H9 (cell line): ENCODE measurements around the gene SNTG2. TPM values are rescaled to one million over a fixed set of nuclear protein-coding genes. Genes with fewer than 3 reads are reported as not detected.

Experiments
- DNase-seq: peaks from one replicate; pipeline ENCODE4 v3.0.0-alpha.2; 2017
- H2AFZ ChIP-seq: one replicate; pipeline ENCODE4 v1.6.1; 2013; ENCODE audit warnings: mild to moderate bottlenecking, low read length, control low read depth, moderate library complexity
- H2AK5ac ChIP-seq: 2 replicates; pipeline ENCODE4 v1.6.1; 2013; ENCODE audit warnings: low read length, control low read depth, mixed read lengths; ENCODE audit not compliant: insufficient read length
- H2BK120ac ChIP-seq: one replicate; pipeline ENCODE4 v1.6.1; 2013; ENCODE audit warnings: low read depth, mild to moderate bottlenecking, low read length, control low read depth, inconsistent platforms; ENCODE audit not compliant: poor library complexity, severe bottlenecking
- H2BK12ac ChIP-seq: 2 replicates; pipeline ENCODE4 v1.6.1; 2013; ENCODE audit warnings: low read length, control low read depth, mixed read lengths, low read depth; ENCODE audit not compliant: insufficient read length
- H2BK15ac ChIP-seq: 2 replicates; pipeline ENCODE4 v1.6.1; 2013; ENCODE audit warnings: low read depth, low read length, control low read depth
- H2BK20ac ChIP-seq: one replicate; pipeline ENCODE4 v1.6.1; 2013; ENCODE audit warnings: low read depth, mild to moderate bottlenecking, low read length, control low read depth, inconsistent platforms; ENCODE audit not compliant: poor library complexity, severe bottlenecking
- H2BK5ac ChIP-seq: 2 replicates; pipeline ENCODE4 v1.6.1; 2013; ENCODE audit warnings: low read length, control low read depth, mixed read lengths; ENCODE audit not compliant: insufficient read length
- H3K14ac ChIP-seq: 2 replicates; pipeline ENCODE4 v1.6.1; 2013; ENCODE audit warnings: low read length, control low read depth; ENCODE audit not compliant: insufficient read depth
- H3K18ac ChIP-seq: 2 replicates; pipeline ENCODE4 v1.6.1; 2013; ENCODE audit warnings: low read depth, mild to moderate bottlenecking, mixed read lengths, low read length, control low read depth; ENCODE audit not compliant: insufficient read length
- H3K23ac ChIP-seq: 2 replicates; pipeline ENCODE4 v1.6.1; 2013; ENCODE audit warnings: low read length, control low read depth, mixed read lengths, low read depth; ENCODE audit not compliant: insufficient read length
- H3K23me2 ChIP-seq: 2 replicates; pipeline ENCODE4 v1.6.1; 2013; ENCODE audit warnings: low read depth, mild to moderate bottlenecking, mixed read lengths, low read length, control low read depth; ENCODE audit not compliant: insufficient read length, poor library complexity, severe bottlenecking
- H3K27ac ChIP-seq: 2 replicates; pipeline ENCODE4 v1.5.1; 2013; ENCODE audit warnings: low read length, control low read depth, mixed read lengths, low read depth; ENCODE audit not compliant: insufficient read length
- H3K27me3 ChIP-seq: 2 replicates; pipeline ENCODE4 v1.6.1; 2013; ENCODE audit warnings: low read length, control low read depth, inconsistent platforms; ENCODE audit not compliant: insufficient read depth
- H3K4ac ChIP-seq: 2 replicates; pipeline ENCODE4 v1.6.1; 2013; ENCODE audit warnings: low read depth, mild to moderate bottlenecking, control low read depth, inconsistent platforms, low read length, moderate library complexity
- H3K4me1 ChIP-seq: 2 replicates; pipeline ENCODE4 v1.6.1; 2013; ENCODE audit warnings: low read length, control low read depth, inconsistent platforms; ENCODE audit not compliant: insufficient read depth
- H3K4me2 ChIP-seq: 2 replicates; pipeline ENCODE4 v1.6.1; 2013; ENCODE audit warnings: low read length, control low read depth, mixed read lengths; ENCODE audit not compliant: insufficient read length, insufficient read depth
- H3K56ac ChIP-seq: 2 replicates; pipeline ENCODE4 v1.6.1; 2013; ENCODE audit warnings: low read depth, mild to moderate bottlenecking, mixed read lengths, low read length, control low read depth; ENCODE audit not compliant: insufficient read length
- H3K79me1 ChIP-seq: 2 replicates; pipeline ENCODE4 v1.6.1; 2013; ENCODE audit warnings: low read depth, mild to moderate bottlenecking, moderate library complexity, low read length, control low read depth, inconsistent platforms; ENCODE audit not compliant: insufficient read depth, poor library complexity, severe bottlenecking
- H3K79me2 ChIP-seq: 2 replicates; pipeline ENCODE4 v1.6.1; 2013; ENCODE audit warnings: low read length, control low read depth, inconsistent platforms; ENCODE audit not compliant: insufficient read depth
- H3K9ac ChIP-seq: 2 replicates; pipeline ENCODE4 v1.6.1; 2013; ENCODE audit warnings: low read length, control low read depth, mixed read lengths; ENCODE audit not compliant: insufficient read length; ENCODE audit errors: extremely low read depth
- H3K9me3 ChIP-seq: one replicate; pipeline ENCODE4 v1.6.1; 2013; ENCODE audit warnings: low read depth, low read length, inconsistent platforms; ENCODE audit not compliant: control insufficient read depth
- H3T11ph ChIP-seq: one replicate; pipeline ENCODE4 v1.6.1; 2013; ENCODE audit warnings: mild to moderate bottlenecking, low read length, control low read depth, inconsistent platforms
- H4K20me1 ChIP-seq: one replicate; pipeline ENCODE4 v1.6.1; 2013; ENCODE audit not compliant: control insufficient read depth, insufficient read length, insufficient read depth
- H4K5ac ChIP-seq: 2 replicates; pipeline ENCODE4 v1.6.1; 2013; ENCODE audit warnings: low read depth, mild to moderate bottlenecking, mixed read lengths, low read length, control low read depth; ENCODE audit not compliant: insufficient read length
- H4K8ac ChIP-seq: replicated peaks from 2 replicates; pipeline ENCODE4 v1.6.1; 2013; ENCODE audit warnings: low read length, control low read depth, mixed read lengths, low read depth; ENCODE audit not compliant: insufficient read length
- H4K91ac ChIP-seq: 2 replicates; pipeline ENCODE4 v1.6.1; 2013; ENCODE audit warnings: low read depth, mild to moderate bottlenecking, moderate library complexity, mixed read lengths, low read length, control low read depth; ENCODE audit not compliant: insufficient read length
- H3K27ac Mint-ChIP-seq, 3 experiments: 2 replicates in 2 of 3; 3 replicates in 1 of 3; pipeline ENCODE4 v1.8.0; 2020 to 2021; ENCODE audit warnings: mixed read lengths in 3 of 3, mild to moderate bottlenecking in 1 of 3, moderate library complexity in 1 of 3
- H3K27me3 Mint-ChIP-seq: 2 replicates; pipeline ENCODE4 v1.8.0; 2021; ENCODE audit warnings: low read depth, mild to moderate bottlenecking, moderate library complexity, mixed read lengths
- H3K36me3 Mint-ChIP-seq, 3 experiments: 2 replicates in 2 of 3; 3 replicates in 1 of 3; pipeline ENCODE4 v1.8.0; 2020 to 2021; ENCODE audit warnings: low read depth in 3 of 3, mixed read lengths in 3 of 3; ENCODE audit not compliant: insufficient read depth in 1 of 3
- H3K4me1 Mint-ChIP-seq, 2 experiments: 2 replicates each; pipeline ENCODE4 v1.8.0; 2020; ENCODE audit warnings: mixed read lengths in 2 of 2
- H3K4me3 Mint-ChIP-seq, 2 experiments: 2 replicates in 1 of 2; 3 replicates in 1 of 2; pipeline ENCODE4 v1.8.0; 2020 to 2021; ENCODE audit warnings: mild to moderate bottlenecking in 2 of 2, mixed read lengths in 2 of 2, moderate library complexity in 1 of 2
- H3K9me3 Mint-ChIP-seq, 2 experiments: 2 replicates in 1 of 2; 3 replicates in 1 of 2; pipeline ENCODE4 v1.8.0; 2020; ENCODE audit warnings: mild to moderate bottlenecking in 2 of 2, mixed read lengths in 2 of 2, moderate library complexity in 1 of 2
- CTCF ChIP-seq: fragments of 200-600 bp; sonication (generic); conservative IDR thresholded peaks from 3 replicates; pipeline ENCODE4 v1.8.0; 2021; ENCODE audit warnings: antibody characterized with exemption, mild to moderate bottlenecking
- WGBS: extraction: QIAGEN DNeasy Blood & Tissue Kit; methylation state at CpG from one replicate; pipeline ENCODE4 v1.1.7; 2013; ENCODE audit warnings: missing lambda C conversion rate, low lambda C conversion rate, mixed read lengths; ENCODE audit not compliant: insufficient read length; ENCODE audit errors: extremely low coverage; 5-methylcytosine and 5-hydroxymethylcytosine counted together
- total RNA-seq: library from RNA; stranded (reverse); gene quantifications from 2 replicates; pipeline ENCODE4 v1.2.1, GENCODE V29; 2021

Gene SNTG2
- total RNA-seq, 1 experiment from 2014 or later, result 13.2 TPM

- Histone ChIP-seq H4K91ac (no peak overlapping the region), H3K4ac (no peak overlapping the region), H3K23ac (no peak overlapping the region), H3K27ac (no peak overlapping the region), H2AK5ac (no peak overlapping the region), H2BK5ac (no peak overlapping the region), H3K79me1 (peaks cover 4% of the 10 kb centered on the region), H2BK12ac (no peak overlapping the region), H3K27me3 (no peaks in the 10 kb centered on the region), H3K14ac (no peak overlapping the region; the same call in 1 of the 2 replicates), H2BK120ac (no peak overlapping the region), H2BK20ac (no peak overlapping the region), H3K23me2 (no peaks in the 10 kb centered on the region), H4K5ac (no peak overlapping the region), H3K9ac (no peak overlapping the region), H3K4me2 (no peak overlapping the region), H3T11ph (no peak overlapping the region), H4K20me1 (no peaks in the 10 kb centered on the region), H3K9me3 (peaks cover 5% of the 10 kb centered on the region), H2AFZ (no peak overlapping the region), H3K18ac (no peak overlapping the region), H4K8ac (no peak overlapping the region), H3K79me2 (peaks cover 1% of the 10 kb centered on the region; the same call in 1 of the 2 replicates), H2BK15ac (no peak overlapping the region), H3K4me1 (no peaks in the 10 kb centered on the region; the same call in 1 of the 2 replicates), H3K56ac (no peak overlapping the region)
- Mint-ChIP-seq H3K4me1 (peaks cover 17 to 27% of the 10 kb centered on the region in 2 experiments), H3K9me3 (peaks cover 14 to 23% of the 10 kb centered on the region in 2 experiments), H3K27me3 (no peaks in the 10 kb centered on the region; the same call in 1 of the 2 replicates), H3K27ac (no peak overlapping the region), H3K36me3 (peaks cover 23 to 32% (median 28%) of the 10 kb centered on the region in 3 experiments), H3K4me3 (no peak overlapping the region)
- no peak for DNase-seq
- no peak for TF ChIP-seq CTCF
- no CpG with 5 or more reads among the region's 4 CpGs for WGBS
These were observed 86.4 kb downstream of the SNTG2 start for GRCh38 chr2:1037066-1037465.
